IMR-90 (cell line): ENCODE results near the gene MAP1LC3B2.

Experiments used
- FOS ChIP-seq: fragments of 150-350 bp; IDR thresholded peaks from 2 replicates; pipeline ENCODE4 v1.6.1; 2016; ENCODE audit warnings: low read depth, low read length
- RFX5 ChIP-seq: IDR thresholded peaks from 2 replicates; pipeline ENCODE4 v1.8.0; 2012; ENCODE audit warnings: low read depth, mild to moderate bottlenecking, low read length, moderate library complexity

- no peak for TF ChIP-seq RFX5
- TF ChIP-seq FOS: no peak
Measured at GRCh38 chr12:116595186-116595585, 36.0 kb downstream of the MAP1LC3B2 start.
